AG04450 (cell line): ENCODE data around the gene IRF1. TPM values are rescaled to one million over a fixed set of nuclear protein-coding genes. Genes with fewer than 3 reads are reported as not detected.

ENCODE experiments used
- CTCF ChIA-PET: fragments of 300-600, 350-600 bp; formaldehyde crosslinking; extraction: SDS; loops from one replicate; lab custom pipeline; 2022; ENCODE audit warnings: antibody characterized with exemption, inconsistent platforms; lab: Charles Lee
- POLR2A ChIA-PET: fragments of 350-600 bp; formaldehyde crosslinking; extraction: SDS; loops from one replicate; lab custom pipeline; 2021; ENCODE audit warnings: antibody characterized with exemption, inconsistent platforms; lab: Yijun Ruan, JAX
- DNase-seq: peaks from one replicate; pipeline ENCODE4 v3.0.0-alpha.2; 2011; ENCODE audit warnings: low read depth, low spot score
- H3K27ac ChIP-seq: one replicate; pipeline ENCODE4 v1.5.1; 2012; ENCODE audit warnings: low read depth, low read length, control low read depth
- H3K27me3 ChIP-seq: one replicate; pipeline ENCODE4 v1.6.0; 2012; ENCODE audit warnings: low read length; ENCODE audit not compliant: control insufficient read depth, insufficient read depth
- H3K4me3 ChIP-seq: 2 replicates; pipeline ENCODE4 v1.5.1; 2011; ENCODE audit warnings: mild to moderate bottlenecking, low read depth, low read length, control low read depth
- H3K9me3 ChIP-seq: 2 replicates; pipeline ENCODE4 v1.5.1; 2012; ENCODE audit warnings: low read length; ENCODE audit not compliant: control insufficient read depth, insufficient read depth
- polyA plus RNA-seq: library from polyadenylated mRNA; depleted of rRNA; stranded (reverse); fragments of >200 nt; gene quantifications from 2 replicates; pipeline ENCODE4 v1.2.3, GENCODE V29; 2011
- TF ChIP-seq, protein P1 (sequence below): IDR thresholded peaks from 2 replicates; pipeline ENCODE4 v1.5.1; 2011; ENCODE audit warnings: low read depth, low read length, control low read depth, inconsistent platforms

IRF1 gene
- polyA plus RNA-seq, 1 experiment = 22.6 TPM

DNA sequence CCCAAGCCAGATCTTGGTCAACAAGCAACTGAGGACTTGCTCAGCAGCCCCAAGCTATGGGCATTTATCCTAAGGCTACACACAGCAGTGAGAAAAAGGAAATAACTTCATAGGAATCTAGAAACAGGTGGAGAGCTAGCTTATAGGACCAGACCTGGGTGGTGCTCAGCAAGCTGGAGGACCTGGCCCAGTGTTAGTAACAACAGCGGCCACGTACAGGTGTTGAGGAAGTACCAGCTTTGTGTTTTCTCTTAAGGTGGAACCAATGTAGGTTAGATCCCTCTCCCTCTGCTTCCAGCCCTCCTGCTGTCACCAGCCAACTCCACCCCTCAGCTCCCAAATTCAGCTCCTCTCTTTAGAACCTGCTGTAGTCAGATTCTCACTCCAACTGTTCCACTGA is 43.4 kb downstream of the IRF1 start:
- TF ChIP-seq, protein P1, sequence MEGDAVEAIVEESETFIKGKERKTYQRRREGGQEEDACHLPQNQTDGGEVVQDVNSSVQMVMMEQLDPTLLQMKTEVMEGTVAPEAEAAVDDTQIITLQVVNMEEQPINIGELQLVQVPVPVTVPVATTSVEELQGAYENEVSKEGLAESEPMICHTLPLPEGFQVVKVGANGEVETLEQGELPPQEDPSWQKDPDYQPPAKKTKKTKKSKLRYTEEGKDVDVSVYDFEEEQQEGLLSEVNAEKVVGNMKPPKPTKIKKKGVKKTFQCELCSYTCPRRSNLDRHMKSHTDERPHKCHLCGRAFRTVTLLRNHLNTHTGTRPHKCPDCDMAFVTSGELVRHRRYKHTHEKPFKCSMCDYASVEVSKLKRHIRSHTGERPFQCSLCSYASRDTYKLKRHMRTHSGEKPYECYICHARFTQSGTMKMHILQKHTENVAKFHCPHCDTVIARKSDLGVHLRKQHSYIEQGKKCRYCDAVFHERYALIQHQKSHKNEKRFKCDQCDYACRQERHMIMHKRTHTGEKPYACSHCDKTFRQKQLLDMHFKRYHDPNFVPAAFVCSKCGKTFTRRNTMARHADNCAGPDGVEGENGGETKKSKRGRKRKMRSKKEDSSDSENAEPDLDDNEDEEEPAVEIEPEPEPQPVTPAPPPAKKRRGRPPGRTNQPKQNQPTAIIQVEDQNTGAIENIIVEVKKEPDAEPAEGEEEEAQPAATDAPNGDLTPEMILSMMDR = no peak
- DNase-seq = no peak
- Histone ChIP-seq H3K27ac (no peak overlapping the region), H3K4me3 (no peak overlapping the region), H3K27me3 (no peaks in the 10 kb centered on the region), H3K9me3 (peaks cover 4% of the 10 kb centered on the region)
- ChIA-PET POLR2A (interaction anchor here (0.5 to 1.3 kb wide), 3 partner anchors 8 to 12 kb away, joined by 4 to 5 read pairs (median 5); no protein-coding TSS in a partner anchor), CTCF (interaction anchor here (0.9 to 1.9 kb wide), 4 partner anchors 9 to 80 kb away, joined by 3 to 6 read pairs (median 4); no protein-coding TSS in a partner anchor)

DNA sequence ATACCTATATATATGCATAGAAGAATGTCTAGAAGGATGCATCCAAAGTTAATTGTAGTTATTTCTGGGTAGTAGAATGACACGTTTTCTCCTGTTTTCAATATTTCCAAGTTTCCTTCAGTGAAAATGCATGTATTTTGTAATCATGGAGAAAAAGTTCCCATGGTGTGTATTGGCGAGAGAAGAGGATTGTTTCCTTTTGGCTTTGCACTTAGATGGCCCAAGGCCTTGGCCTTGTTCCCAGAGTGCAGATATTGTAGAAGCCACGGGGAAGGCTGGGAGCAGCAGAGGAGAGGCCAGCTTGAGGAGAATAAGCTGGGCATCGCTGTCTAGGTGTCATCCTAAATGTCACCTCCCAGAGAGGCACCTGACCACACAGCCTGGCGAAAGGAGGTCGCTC is 44.0 kb downstream of the IRF1 start:
- TF ChIP-seq, protein P1 = no peak
- peaks cover 4% of the 10 kb centered on the region for H3K9me3 ChIP-seq
- CTCF ChIA-PET = interaction anchor here (0.9 to 1.9 kb wide), 3 partner anchors 9 to 36 kb away, joined by 4 to 6 read pairs (median 5); no protein-coding TSS in a partner anchor
- H3K27me3 ChIP-seq = no peaks in the 10 kb centered on the region
- DNase-seq = no peak
- POLR2A ChIA-PET = interaction anchor here (0.5 to 1.3 kb wide), 2 partner anchors 7 to 11 kb away, joined by 4 to 5 read pairs; no protein-coding TSS in a partner anchor
- no peak overlapping the region for H3K27ac ChIP-seq
- no peak overlapping the region for H3K4me3 ChIP-seq

DNA sequence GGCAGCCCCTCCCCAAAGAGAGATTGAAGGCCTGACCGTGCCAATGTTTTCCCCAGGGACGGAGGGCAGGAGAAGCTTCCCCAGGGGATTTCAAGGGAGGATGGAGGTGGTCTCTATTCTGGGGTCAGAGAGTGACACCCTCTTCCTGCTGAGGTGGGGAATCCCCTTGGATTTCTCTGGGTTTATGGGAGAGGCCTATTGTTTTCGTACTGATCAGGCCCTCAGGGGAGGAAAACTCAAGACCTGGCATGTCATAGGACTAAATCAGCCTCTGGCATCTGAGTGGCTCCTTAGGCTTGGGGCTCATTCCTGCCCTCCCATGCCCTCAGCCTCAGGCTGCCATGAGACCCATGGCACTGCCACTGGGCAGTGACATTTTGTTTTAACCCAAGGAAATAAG is 44.6 kb downstream of the IRF1 start:
- DNase-seq = no peak
- Histone ChIP-seq H3K27ac (no peak overlapping the region), H3K4me3 (no peak overlapping the region), H3K9me3 (peaks cover 4% of the 10 kb centered on the region), H3K27me3 (no peaks in the 10 kb centered on the region)
- CTCF ChIA-PET = no interaction called here
- TF ChIP-seq, protein P1 = no peak
- POLR2A ChIA-PET = no interaction called here

DNA sequence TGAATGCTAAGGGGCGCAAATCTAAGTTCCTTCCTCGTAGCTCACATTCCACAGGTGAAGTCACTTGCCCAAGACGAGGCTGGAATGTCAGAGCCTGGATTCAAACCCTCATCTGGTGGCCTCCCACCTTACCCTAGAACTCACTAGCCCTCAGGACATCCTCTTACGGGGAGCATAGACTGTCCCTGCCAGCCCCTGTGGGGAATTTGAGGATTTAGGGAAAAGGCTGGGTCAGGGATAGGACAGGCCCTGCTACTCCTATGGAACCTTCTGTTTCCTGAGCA is 45.0 kb downstream of the IRF1 start:
- DNase-seq = no peak
- Histone ChIP-seq H3K27ac (no peak overlapping the region), H3K9me3 (peaks cover 4% of the 10 kb centered on the region), H3K27me3 (no peaks in the 10 kb centered on the region), H3K4me3 (no peak overlapping the region)
- TF ChIP-seq, protein P1 = no peak
- ChIA-PET CTCF (no interaction called here), POLR2A (no interaction called here)

DNA sequence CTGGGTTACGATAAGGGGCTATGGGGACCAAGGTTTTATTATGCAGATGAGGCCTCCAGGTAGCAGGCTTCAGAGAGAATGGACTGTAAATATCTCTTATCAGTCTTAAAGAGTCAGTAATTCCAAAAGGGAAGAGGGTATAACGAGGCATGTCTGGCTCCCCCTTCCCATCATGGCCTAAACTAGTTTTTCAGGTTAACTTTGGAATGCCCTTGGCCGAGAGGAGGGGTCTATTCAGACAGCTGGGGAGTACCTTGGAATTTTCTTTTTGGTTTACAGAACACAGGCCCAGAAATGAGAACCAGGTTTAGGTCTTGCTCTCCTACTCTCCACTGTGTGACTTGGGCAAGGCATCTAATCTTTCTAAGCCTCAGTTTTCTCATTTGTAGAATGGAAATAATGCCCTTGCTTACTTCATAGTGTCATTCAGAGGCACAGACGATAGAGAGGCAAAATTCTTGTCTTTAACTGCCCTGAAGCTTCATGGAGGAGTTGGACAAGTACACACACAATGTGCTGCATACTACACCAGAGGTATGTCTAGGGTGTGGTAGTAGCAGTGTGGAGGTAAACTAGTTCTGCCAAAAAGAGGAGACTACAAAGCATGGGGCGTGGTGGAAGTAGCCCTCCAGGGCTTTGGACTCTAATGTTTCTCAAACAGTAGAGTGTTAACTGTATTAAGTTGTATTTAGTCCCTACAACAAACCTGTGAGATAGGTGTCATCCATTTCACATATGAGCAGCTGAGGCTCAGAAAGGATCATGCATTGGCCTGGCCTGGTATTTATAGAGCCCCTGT is 45.5 kb downstream of the IRF1 start:
- H3K4me3 ChIP-seq = no peak overlapping the region
- TF ChIP-seq, protein P1 = no peak
- ChIA-PET POLR2A (no interaction called here), CTCF (no interaction called here)
- H3K27me3 ChIP-seq = no peaks in the 10 kb centered on the region
- H3K27ac ChIP-seq = no peak overlapping the region
- H3K9me3 ChIP-seq = peaks cover 4% of the 10 kb centered on the region
- no peak for DNase-seq
